Mucosa of stomach (tissue), 1 donor: ENCODE results near the gene SATL1.
"Not testable (repeated sequence)": the region's sequence is repeated elsewhere in the genome, so short reads cannot be mapped to it uniquely, and the experiment has no call there.

ENCODE experiments used
- H3K27me3 ChIP-seq: one replicate; pipeline ENCODE4 v1.7.0; 2013; ENCODE audit warnings: mild to moderate bottlenecking, low read length; ENCODE audit not compliant: control insufficient read depth, insufficient read depth
- H3K36me3 ChIP-seq: one replicate; pipeline ENCODE4 v1.7.0; 2013; ENCODE audit warnings: low read length; ENCODE audit not compliant: control insufficient read depth, insufficient read depth
- H3K4me1 ChIP-seq: one replicate; pipeline ENCODE4 v1.7.0; 2013; ENCODE audit warnings: mild to moderate bottlenecking, low read length; ENCODE audit not compliant: control insufficient read depth, insufficient read depth
- H3K4me3 ChIP-seq: one replicate; pipeline ENCODE4 v1.7.0; 2013; ENCODE audit warnings: low read length
- H3K9ac ChIP-seq: one replicate; pipeline ENCODE4 v1.7.0; 2013; ENCODE audit warnings: mild to moderate bottlenecking, low read length, moderate library complexity
- H3K9me3 ChIP-seq: one replicate; pipeline ENCODE4 v1.7.0; 2013; ENCODE audit warnings: mild to moderate bottlenecking, low read length, moderate library complexity; ENCODE audit not compliant: control insufficient read depth
- donor health status: Pancreatic carcinoma.

SATL1 gene

DNA sequence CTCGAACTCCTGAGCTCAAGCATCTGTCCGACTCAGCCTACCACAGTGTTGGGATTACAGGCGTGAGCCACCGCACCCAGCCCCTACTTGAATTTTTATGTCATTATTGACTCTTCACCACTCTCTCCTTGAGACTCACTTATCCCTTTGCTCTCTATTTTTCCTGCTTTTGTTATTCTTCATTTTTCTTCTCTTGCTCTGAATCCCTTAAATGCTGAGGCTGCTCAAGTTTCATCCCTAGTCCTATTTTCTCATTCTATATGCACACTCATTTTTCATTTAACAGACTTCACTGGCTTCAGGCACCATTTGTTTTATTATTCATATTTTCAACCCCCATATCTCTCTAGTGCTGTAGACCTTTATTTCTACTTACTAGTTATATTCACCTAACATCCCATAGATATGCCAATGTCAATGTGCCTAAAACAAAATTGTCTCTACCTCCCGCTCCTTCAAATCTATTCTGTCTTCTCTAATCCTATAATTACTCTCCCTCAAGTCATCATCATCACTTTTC is 154.2 kb downstream of the SATL1 start:
- Histone ChIP-seq H3K9ac (no peak overlapping the region), H3K9me3 (no peaks in the 10 kb centered on the region), H3K27me3 (no peaks in the 10 kb centered on the region), H3K4me1 (no peaks in the 10 kb centered on the region), H3K36me3 (no peaks in the 10 kb centered on the region), H3K4me3 (no peak overlapping the region)

DNA sequence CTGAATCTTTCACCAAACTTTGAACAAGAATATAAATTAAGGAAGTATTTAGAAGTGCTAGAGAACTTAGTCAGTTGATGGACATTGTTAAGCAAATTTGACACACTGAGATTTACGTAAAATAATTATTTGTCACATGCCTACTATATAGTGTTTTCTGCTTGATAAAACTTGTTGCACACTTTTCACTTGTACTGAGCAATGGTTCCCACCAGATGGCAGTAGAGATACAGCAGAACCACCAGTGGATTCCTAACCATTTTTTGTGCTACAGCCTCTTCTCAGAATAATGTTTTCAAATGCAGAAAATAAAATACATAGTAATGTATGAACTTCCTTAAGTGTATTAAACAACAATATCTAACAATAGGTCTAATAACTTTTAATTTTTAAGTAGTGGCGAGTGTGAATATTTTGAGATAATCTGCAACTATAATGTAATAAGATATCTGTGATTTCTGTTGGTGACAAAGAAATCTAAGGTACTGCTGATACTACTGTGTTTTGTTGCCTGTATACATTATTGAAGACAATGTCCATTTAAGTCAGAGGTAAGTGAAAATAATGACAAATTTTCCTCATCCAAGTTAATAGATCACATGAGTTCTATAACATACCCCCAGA is 158.7 kb downstream of the SATL1 start:
- Histone ChIP-seq H3K36me3 (no peaks in the 10 kb centered on the region), H3K27me3 (no peaks in the 10 kb centered on the region), H3K4me3 (no peak overlapping the region), H3K9ac (no peak overlapping the region), H3K9me3 (no peaks in the 10 kb centered on the region), H3K4me1 (no peaks in the 10 kb centered on the region)

DNA sequence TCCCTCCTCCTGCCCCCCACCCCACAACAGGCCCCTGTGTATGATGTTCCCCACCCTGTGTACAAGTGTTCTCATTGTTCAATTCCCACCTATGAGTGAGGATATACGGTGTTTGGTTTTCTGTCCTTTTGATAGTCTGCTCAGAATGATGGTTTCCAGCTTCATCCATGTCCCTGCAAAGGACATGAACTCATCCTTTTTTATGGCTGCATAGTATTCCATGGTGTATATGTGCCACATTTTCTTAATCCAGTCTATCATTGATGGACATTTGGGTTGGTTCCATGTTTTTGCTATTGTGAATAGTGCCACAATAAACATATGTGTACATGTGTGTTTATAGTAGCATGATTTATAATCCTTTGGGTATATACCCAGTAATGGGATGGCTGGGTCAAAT is 166.3 kb downstream of the SATL1 start:
- not testable (repeated sequence) for H3K4me1 ChIP-seq, H3K27me3 ChIP-seq

DNA sequence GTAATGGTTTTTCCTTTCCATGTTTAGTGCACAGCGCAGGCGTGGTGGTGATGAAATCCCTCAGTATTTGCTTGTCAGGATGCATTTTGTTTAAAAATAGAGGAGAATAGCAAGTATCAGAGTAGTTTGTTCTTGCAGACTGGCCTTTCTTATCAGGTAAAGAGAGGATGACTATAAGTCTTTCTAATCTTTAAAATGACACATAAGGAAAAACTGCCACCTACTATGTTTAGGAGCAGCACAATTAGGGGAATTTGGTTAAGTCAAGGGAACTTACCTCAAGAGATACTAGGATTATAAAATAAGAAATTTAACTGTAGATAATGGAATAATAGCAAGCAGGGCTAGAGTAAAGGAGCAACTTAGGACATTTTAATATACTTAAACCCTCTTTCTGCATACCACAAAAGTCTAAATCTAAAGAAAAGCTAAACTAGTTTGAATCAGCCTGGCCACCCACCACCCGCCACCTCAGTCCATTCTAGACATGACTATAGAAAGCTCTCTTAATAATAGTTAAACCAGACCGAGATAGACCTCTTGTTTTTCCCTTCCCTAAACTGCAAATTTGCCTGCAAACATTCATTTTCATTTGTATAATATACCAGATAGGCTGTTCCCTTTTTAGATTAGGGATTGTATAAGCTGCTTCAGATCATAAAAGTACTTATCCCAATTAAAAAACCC is 177.9 kb downstream of the SATL1 start:
- H3K27me3 ChIP-seq = no peaks in the 10 kb centered on the region
- H3K9me3 ChIP-seq = no peaks in the 10 kb centered on the region
- no peak overlapping the region for H3K4me3 ChIP-seq
- H3K36me3 ChIP-seq = no peaks in the 10 kb centered on the region
- no peaks in the 10 kb centered on the region for H3K4me1 ChIP-seq
- no peak overlapping the region for H3K9ac ChIP-seq

More for the DNA sequence above, 166.3 kb downstream of the SATL1 start:
- not testable (repeated sequence) for H3K36me3 ChIP-seq, H3K9me3 ChIP-seq, H3K9ac ChIP-seq, H3K4me3 ChIP-seq

DNA sequence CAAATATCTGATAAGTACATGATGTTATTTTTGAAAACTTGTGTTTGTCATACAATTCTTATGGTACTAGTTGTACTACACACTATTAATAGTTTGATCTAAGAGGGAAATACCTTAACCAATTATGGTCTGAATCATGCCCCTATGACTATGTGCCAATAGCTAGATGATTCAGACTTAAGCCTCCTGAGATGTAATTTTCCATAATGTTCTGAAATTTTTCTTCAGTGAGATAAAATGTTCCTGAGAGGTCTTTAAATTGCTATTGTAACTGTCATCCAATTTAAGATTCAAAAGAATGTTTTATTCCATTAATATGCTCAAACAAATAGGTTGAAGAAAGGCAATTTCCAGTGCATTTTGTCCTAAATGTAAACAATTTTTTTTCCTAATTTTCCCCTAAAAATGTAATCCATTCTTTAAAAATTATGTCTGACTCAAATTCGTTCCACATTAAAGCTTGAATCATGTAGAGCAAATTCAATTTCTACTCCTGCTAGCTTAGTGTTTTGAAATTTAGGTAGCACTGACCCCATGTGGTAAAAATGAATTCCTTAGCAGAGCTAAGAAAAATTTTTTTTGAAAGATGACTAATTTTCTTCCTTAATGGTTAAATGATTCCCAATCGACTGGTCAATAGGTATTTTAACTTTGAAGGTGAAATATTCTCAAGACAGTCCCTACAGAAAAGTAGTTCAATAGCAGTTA is 190.8 kb downstream of the SATL1 start:
- H3K36me3 ChIP-seq = no peaks in the 10 kb centered on the region
- H3K9me3 ChIP-seq = no peaks in the 10 kb centered on the region
- no peaks in the 10 kb centered on the region for H3K27me3 ChIP-seq
- H3K9ac ChIP-seq = no peak overlapping the region
- H3K4me3 ChIP-seq = no peak overlapping the region
- no peaks in the 10 kb centered on the region for H3K4me1 ChIP-seq

- no peak overlapping the region for H3K4me3 ChIP-seq
- no peak overlapping the region for H3K9ac ChIP-seq
- no peaks in the 10 kb centered on the region for H3K36me3 ChIP-seq
- no peaks in the 10 kb centered on the region for H3K4me1 ChIP-seq
- H3K9me3 ChIP-seq = no peaks in the 10 kb centered on the region
- H3K27me3 ChIP-seq = no peaks in the 10 kb centered on the region
These were observed 191.4 kb downstream of the SATL1 start for GRCh38 chrX:85052205-85052604.

DNA sequence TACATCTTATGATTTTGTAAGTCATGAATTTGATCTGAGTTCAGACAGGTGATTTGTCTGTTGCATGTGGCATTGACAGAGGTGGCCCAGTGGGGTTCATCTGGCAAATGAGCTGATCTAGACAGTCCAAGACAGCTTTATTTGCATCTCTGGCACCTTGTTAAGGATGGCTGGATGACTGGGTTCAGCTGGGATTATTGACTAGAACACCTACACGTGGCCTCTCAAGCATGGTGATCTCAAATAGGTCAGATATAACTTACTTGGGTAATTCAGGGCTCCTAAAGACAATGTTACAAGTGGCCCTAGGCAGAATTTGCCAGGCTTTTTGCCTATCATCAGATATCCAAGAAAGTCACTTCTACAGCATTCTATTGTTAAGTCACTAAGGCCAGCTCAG is 192.0 kb downstream of the SATL1 start:
- H3K36me3 ChIP-seq = no peaks in the 10 kb centered on the region
- no peaks in the 10 kb centered on the region for H3K9me3 ChIP-seq

More for the DNA sequence above, 192.0 kb downstream of the SATL1 start:
- H3K27me3 ChIP-seq = no peaks in the 10 kb centered on the region
- H3K9ac ChIP-seq = no peak overlapping the region
- H3K4me3 ChIP-seq = no peak overlapping the region
- H3K4me1 ChIP-seq = no peaks in the 10 kb centered on the region
